ENCODE data around the gene SLC22A7.

DNA sequence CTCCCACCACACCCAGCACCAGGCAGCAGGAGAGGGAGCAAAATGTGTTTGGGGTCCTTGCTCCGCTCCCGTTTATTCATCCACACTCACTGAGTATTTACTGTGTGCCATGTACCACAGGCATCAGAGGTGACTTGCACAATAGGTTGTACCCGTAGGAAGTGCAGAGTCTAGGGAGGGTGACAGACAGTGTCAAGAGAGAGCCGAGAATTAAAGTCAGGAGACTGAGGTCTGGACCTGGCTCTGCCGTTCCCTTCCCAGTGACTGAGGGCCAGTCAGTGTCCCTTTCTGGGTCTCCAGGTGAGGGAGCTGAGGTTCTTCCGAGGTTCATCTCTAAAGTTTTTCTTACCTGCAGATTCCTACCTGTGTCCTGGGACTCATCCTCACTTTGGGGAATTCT, 32.5 kb upstream of the SLC22A7 start:
- TF ChIP-seq TAF1 (IDR thresholded peaks at IDR 0.05; ENCODE audit: low read depth), result no peak
- TF ChIP-seq CREB1 (IDR thresholded peaks at IDR 0.05; ENCODE audit: low read depth), result no peak
- TF ChIP-seq CEBPB (IDR thresholded peaks at IDR 0.05), result no peak
- TF ChIP-seq, protein P1, sequence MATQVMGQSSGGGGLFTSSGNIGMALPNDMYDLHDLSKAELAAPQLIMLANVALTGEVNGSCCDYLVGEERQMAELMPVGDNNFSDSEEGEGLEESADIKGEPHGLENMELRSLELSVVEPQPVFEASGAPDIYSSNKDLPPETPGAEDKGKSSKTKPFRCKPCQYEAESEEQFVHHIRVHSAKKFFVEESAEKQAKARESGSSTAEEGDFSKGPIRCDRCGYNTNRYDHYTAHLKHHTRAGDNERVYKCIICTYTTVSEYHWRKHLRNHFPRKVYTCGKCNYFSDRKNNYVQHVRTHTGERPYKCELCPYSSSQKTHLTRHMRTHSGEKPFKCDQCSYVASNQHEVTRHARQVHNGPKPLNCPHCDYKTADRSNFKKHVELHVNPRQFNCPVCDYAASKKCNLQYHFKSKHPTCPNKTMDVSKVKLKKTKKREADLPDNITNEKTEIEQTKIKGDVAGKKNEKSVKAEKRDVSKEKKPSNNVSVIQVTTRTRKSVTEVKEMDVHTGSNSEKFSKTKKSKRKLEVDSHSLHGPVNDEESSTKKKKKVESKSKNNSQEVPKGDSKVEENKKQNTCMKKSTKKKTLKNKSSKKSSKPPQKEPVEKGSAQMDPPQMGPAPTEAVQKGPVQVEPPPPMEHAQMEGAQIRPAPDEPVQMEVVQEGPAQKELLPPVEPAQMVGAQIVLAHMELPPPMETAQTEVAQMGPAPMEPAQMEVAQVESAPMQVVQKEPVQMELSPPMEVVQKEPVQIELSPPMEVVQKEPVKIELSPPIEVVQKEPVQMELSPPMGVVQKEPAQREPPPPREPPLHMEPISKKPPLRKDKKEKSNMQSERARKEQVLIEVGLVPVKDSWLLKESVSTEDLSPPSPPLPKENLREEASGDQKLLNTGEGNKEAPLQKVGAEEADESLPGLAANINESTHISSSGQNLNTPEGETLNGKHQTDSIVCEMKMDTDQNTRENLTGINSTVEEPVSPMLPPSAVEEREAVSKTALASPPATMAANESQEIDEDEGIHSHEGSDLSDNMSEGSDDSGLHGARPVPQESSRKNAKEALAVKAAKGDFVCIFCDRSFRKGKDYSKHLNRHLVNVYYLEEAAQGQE (IDR thresholded peaks at IDR 0.05; ENCODE audit: low read depth), result no peak
- TF ChIP-seq RAD21 (IDR thresholded peaks at IDR 0.05; ENCODE audit: low read depth), result no peak
- TF ChIP-seq EP300 (IDR thresholded peaks at IDR 0.05; ENCODE audit: borderline replicate concordance), result no peak
- no peak for TF ChIP-seq TEAD4 (IDR thresholded peaks at IDR 0.05)
- TF ChIP-seq TCF12 (IDR thresholded peaks at IDR 0.05; ENCODE audit: low read depth), result no peak
- TF ChIP-seq, protein P2, sequence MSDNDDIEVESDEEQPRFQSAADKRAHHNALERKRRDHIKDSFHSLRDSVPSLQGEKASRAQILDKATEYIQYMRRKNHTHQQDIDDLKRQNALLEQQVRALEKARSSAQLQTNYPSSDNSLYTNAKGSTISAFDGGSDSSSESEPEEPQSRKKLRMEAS (IDR thresholded peaks at IDR 0.05), result no peak
- TF ChIP-seq YY1 (IDR thresholded peaks at IDR 0.05; ENCODE audit: low read depth), result no peak
- no peak for TF ChIP-seq EGR1 (IDR thresholded peaks at IDR 0.05)

All from Ishikawa (cell line).